CD4-positive, alpha-beta T cell treated with Interleukin-4 for 4 hours (primary cell): ENCODE measurements around the gene UBAP1L.
"Not testable (repeated sequence)": the region's sequence is repeated elsewhere in the genome, so short reads cannot be mapped to it uniquely, and the experiment has no call there.

Experiments
- DNase-seq: peaks from one replicate; pipeline ENCODE4 v3.0.0-alpha.2; 2020

Gene UBAP1L

DNA sequence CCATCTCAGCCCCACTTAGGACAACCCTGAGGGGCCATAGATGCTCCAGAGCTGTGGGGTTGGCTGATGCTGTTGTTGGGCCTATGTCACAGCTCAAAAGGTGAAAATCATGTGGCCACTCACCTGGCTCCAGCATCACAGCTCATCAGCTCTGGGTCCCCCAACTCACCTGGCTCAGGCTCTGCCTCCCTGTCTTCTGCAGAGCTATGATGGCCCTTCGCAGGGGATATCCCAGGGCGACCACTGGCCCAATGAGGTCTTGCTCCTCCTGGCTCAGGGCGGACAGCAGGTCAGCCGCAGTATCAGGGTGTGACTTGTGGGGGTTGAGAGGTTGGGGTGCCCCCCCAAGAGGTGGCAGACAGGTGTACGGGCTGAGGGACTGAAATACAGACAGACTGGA lies 15.7 kb downstream of the UBAP1L start:
- no peak for DNase-seq

DNA sequence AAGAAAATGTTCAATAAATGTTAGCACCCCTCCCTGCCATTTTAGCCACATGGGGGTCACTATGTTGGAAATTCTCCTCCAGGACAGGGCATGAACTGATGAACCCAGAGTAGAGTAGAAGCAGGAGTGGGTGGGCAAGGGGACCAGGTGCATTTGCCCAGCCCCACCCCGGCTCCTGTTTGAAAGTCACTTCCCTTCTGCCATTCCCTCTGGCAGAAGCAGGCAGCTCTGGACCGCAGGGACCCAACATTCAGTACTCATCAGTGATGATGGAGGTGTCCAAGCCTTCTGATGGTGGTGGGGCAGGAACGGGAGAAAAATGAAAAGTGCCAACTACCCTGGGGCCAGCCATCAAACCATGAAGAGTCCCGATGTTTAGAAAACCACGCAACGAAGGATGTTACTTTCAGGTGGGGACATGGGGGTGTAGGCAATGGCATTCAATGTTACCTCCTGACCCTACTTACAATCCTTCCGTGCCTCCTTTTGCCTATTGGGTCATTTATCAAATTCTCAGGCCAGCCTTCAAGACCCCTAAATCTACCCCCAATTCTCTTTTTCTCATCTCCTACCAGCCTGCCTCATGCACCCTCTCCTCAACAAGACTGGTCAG lies 17.2 kb downstream of the UBAP1L start:
- no peak for DNase-seq

- DNase-seq = no peak
Observed at GRCh38 chr15:65096481-65097385, 18.3 kb downstream of the UBAP1L start.

- DNase-seq = no peak
Observed at GRCh38 chr15:65095747-65096104, 19.3 kb downstream of the UBAP1L start.

DNA sequence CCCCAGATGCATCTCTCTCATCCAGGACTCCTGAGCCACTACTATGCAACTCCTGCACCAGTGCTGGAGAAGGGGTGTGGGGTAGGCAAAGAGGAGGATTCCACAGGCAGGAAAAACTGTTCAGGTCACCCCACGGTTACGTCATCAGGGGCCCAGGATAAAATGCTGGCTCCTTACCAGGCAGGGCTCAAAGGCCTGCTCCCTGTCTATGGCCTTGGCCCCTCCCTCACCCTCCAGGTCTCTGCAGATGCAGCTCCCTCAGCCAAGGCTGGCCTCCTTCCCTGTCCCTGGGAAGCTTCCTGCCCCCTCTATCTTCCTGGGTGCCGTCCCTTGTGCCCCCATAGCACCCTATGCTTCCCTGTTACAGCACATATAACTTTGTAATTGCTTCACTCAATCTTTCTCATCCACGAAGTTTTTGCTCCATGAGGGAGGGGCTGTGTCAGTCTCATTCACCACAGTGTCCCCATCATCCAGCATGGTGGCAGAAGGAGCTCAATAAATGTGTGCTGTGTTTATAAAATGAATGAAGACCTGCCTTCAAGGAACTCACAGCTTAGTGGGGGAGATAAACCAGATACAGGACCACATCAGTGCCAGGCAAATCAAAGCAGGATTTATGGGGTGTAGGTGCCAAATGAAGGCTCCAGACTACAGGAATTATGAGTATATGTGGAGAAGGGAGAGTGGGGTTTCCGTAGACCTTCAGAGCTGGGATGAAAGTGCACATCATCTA lies 19.8 kb downstream of the UBAP1L start:
- no peak for DNase-seq

GRCh38 chr15:65094294-65094995 lies 20.6 kb downstream of the UBAP1L start:
- DNase-seq = no peak

DNA sequence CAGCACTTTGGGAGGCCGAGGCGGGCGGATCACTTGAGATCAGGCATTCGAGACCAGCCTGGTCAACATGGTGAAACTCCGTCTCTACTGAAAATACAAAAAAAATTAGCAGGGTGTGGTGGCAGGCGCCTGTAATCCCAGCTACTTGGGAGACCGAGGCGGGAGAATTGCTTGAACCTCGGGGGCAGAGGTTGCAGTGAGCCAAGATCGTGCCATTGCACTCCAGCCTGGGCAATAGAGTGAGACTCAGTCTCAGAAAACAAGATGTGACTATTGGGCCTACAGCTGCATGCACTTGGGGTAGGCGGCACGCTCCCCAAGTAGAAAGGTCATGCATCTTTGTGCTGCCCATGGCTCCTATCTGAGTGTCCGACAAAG lies 21.2 kb downstream of the UBAP1L start:
- not testable (repeated sequence) for DNase-seq

GRCh38 chr15:65092911-65093792 lies 21.8 kb downstream of the UBAP1L start:
- no peak for DNase-seq

- DNase-seq = no peak
Observed at GRCh38 chr15:65091946-65092770, 22.8 kb downstream of the UBAP1L start.

DNA sequence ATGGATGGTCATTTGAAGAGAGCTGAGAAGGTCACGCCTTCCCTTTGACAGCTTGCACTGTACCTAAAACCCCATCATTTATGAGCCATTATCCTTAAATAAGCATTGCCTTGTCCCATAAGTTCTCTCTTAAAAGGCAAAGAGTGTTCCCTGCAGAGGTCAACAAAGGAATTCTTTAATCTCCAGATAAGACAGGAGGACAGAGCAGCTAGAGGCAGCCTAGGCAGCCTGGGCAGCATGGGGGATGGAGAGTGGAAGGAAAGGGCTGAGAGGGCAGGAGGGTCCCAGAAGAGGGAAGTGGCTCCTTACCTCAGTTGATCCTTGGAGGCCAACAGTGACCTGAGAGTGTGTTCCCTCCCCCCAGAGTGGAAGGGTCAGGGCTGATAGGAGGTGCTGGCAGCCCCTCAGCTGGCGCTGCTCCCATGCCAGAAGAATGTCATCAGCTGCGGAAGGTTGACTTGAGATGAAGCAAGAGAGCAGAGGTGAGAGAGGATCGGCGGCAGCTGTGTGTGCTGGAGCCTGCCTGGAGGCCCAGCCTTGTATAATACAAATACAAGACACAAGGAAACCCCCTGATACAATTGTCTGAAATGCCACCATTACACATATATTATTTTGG lies 25.7 kb downstream of the UBAP1L start:
- no peak for DNase-seq

GRCh38 chr15:65088643-65089021 lies 26.4 kb downstream of the UBAP1L start:
- DNase-seq = no peak

GRCh38 chr15:65087873-65088642 lies 26.9 kb downstream of the UBAP1L start:
- DNase-seq = no peak

- no peak for DNase-seq
Observed at GRCh38 chr15:65087411-65087810, 27.6 kb downstream of the UBAP1L start.

- DNase-seq = no peak
Observed at GRCh38 chr15:65086680-65087111, 28.3 kb downstream of the UBAP1L start.

DNA sequence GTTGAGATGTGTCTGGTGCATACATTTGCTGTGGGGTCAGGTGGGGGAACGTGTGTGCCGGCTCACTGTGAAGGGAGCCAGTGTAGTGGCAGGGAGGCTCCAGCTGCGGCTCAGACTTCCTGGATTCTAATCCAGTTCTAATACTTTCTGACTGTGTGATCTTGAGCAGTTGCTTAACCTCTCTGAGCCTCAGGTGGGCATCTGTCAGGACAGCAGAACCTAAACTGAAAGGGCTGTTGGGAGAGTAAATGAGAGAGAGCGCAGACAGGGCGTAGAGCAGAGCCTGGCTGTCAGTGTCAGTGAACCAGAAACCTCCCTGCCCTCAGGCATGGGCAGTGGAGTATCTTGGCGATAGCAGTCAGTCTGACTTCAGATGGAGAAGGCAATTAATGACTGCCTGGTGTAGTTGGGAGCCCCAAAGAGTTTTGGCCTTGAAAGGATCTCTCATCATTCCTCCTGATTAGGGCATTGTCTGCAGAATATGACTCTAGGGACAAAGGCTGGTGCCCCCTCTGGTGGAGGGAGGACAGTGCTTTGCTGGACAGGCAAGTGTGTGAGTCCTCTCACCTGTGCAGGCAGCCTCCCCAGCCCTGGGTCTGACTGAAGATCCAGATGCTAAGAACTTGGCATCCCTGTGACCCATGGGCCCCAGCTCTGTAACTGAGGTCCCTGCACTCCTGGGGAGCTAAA lies 28.9 kb downstream of the UBAP1L start:
- no peak for DNase-seq

- DNase-seq = no peak
Observed at GRCh38 chr15:65085207-65085753, 29.7 kb downstream of the UBAP1L start.

DNA sequence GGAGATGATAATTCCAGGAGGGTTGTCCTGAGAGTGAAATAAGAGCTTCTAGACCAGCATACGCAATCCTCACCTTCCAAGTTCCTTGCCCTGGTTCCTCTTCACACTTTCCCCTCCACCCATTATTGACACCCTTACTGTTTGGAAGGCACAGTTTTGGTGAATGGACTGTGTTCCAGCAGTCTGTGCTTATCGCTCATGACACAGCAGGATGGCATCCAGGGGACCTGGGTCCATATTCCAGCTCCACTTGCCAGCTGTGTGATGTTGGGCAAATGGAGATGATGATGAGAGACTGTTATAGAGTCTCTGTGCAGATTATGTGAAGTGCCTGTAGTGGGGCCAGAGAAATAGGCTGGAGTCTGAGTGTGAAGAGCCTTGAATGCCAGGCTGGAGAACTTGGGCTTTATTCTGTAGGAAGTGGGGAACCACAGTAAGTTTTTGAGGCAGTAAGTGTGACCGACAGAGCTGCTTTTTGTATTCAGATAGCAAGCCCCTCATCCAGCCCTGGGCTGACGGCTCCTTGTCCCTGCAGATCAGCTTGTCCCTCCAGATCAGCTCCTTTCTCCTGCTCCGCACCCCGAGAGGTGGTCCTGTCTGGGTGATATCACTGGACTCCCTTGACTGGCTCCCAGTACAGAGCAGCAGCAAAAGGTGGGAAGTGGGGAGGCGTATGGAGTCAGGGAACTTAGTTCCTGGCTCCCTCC lies 30.3 kb downstream of the UBAP1L start:
- no peak for DNase-seq

DNA sequence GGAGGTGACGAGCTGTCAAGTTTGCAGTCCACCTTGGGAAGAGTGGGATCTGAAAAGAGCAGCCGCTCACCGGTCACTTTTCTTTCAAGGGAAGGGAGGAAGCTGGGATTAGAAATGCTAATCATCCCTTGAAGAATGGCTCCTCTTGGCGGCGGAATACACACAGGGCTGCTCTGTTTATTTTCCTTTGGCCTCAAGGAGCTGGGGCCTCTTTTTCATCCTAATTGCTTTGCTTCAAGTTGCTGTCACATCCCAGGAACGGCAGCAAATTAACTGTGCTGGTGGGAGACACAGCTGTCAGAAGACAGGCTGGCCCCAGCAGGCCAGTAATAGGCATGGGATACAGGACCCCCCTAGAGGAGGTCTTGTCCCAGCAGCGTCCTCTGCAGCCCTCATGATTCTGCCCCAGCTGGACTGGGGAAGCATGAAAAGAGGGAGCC lies 31.7 kb downstream of the UBAP1L start:
- DNase-seq = no peak
